Omental fat pad (tissue), 4 donors: ENCODE data around the gene DPP4. TPM values are rescaled to one million over a fixed set of nuclear protein-coding genes. Genes with fewer than 3 reads are reported as not detected.
A peak's percentile ranks its signal among the peaks of the same experiment; 100 is the strongest.

Experiments used
- ATAC-seq: fragments of 150-250 bp; one replicate; pipeline ENCODE4 v1.9.1; 2016; ENCODE audit warnings: mild to moderate bottlenecking, moderate library complexity; ENCODE audit not compliant: low FRiP score
- DNase-seq: peaks from one replicate; pipeline ENCODE4 v3.0.0-alpha.2; 2019; ENCODE audit warnings: low spot score
- total RNA-seq, 4 donors: library from RNA; depleted of rRNA; stranded (reverse); fragments of >200 nt; gene quantifications; one replicate each; pipeline ENCODE4 v1.1.0, GENCODE V29; 2016
- TF ChIP-seq, protein P1 (sequence below), 3 donors: fragments of 450-650 bp; IDR thresholded peaks; one replicate each; pipeline ENCODE4 v1.5.1; 2016 to 2017; ENCODE audit warnings: antibody characterized with exemption in 3 of 3, mild to moderate bottlenecking in 3 of 3, moderate library complexity in 2 of 3

Gene DPP4
- total RNA-seq, 4 donors from 2014 or later, result 11.7 to 105 (median 21.0) TPM

DNA sequence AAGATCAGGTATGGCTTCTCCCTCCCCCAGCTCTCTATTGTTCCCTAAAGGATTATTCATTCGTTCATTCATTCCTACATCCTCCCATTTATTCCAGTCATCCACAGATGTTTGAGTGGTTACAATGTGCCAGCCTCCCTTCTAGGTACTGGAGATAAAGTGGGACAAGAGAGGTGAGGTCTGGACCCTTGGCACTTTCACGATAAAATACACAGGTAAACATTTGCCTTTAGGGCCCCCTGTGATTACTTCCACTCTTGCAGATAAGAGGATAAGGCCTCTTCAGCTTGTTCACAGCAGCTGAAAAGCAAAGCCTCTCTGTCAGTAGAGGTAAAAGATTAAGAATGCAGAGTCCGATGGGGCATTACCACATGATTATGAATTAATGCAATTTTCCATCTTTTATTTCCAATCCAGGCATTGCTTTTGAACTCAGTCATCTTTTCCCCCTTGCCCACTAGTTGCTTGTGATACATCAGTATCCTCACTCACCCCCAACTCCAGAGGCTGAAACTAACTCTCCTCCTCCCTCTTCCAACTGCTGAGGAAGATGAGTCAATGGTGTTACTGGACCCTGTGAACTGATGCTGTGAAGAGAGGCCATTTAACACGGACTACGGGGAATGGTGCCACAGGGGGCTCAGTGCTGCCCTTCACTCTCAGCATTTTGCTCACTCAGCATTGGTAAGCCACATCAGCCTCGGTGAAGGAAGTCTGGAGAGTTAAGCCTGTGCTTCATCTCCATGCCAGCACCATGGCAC lies 1.1 kb upstream of the DPP4 start:
- DNase-seq, result no peak
- TF ChIP-seq, protein P1, sequence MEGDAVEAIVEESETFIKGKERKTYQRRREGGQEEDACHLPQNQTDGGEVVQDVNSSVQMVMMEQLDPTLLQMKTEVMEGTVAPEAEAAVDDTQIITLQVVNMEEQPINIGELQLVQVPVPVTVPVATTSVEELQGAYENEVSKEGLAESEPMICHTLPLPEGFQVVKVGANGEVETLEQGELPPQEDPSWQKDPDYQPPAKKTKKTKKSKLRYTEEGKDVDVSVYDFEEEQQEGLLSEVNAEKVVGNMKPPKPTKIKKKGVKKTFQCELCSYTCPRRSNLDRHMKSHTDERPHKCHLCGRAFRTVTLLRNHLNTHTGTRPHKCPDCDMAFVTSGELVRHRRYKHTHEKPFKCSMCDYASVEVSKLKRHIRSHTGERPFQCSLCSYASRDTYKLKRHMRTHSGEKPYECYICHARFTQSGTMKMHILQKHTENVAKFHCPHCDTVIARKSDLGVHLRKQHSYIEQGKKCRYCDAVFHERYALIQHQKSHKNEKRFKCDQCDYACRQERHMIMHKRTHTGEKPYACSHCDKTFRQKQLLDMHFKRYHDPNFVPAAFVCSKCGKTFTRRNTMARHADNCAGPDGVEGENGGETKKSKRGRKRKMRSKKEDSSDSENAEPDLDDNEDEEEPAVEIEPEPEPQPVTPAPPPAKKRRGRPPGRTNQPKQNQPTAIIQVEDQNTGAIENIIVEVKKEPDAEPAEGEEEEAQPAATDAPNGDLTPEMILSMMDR (IDR thresholded peaks at IDR 0.05), result no peak
- no peak for ATAC-seq

GRCh38 chr2:162074632-162074895 lies 549 bp upstream of the DPP4 start:
- DNase-seq (no peak), ATAC-seq (peak; percentile 1)
- TF ChIP-seq, protein P1 (IDR thresholded peaks at IDR 0.05), result no peak

DNA sequence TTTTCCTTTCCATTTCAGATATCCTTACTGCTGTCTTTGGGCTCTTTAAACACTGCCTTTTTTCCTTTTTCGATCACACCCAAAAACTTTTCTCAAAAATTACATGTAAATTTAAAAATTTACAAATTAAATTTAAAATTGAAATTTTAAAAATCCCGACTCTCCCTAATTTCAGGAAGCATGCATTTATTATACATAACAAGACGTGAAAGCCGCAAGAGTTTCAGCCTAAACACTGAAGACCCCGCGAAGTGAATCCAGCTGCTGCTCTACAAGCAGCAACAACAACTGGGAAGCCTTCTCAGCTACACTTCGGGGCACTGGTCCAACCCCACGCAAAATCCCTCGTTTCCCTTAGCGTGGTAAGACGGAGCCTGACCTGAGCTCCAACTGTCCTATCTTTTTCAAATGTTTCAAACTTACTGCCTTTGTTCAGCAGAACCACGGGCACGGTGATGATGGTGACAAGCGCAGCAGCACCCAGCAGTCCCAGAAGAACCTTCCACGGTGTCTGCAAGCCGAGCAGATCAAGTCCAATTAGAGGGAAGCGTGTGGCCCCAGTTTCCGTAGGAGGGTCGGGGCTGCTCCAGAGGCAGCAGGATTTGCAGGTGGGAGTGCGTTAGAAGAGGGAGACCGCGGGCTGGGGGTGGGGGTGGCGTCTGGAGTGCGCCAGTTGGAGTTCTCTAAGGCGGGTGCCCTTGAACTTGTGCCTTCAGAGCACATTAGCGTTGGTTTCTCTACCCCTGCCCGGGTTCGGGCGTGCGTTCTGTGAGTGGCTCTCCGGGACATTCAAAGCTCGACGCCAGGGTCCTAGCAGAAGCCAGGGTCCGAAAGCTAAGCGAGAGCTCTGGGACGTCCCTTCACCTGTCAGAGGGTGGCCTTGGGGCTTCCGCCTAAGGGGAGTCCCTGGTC lies 783 bp downstream of the DPP4 start:
- DNase-seq (no peak), ATAC-seq (peak; percentile 13)
- TF ChIP-seq, protein P1 (IDR thresholded peaks at IDR 0.05), result no peak

DNA sequence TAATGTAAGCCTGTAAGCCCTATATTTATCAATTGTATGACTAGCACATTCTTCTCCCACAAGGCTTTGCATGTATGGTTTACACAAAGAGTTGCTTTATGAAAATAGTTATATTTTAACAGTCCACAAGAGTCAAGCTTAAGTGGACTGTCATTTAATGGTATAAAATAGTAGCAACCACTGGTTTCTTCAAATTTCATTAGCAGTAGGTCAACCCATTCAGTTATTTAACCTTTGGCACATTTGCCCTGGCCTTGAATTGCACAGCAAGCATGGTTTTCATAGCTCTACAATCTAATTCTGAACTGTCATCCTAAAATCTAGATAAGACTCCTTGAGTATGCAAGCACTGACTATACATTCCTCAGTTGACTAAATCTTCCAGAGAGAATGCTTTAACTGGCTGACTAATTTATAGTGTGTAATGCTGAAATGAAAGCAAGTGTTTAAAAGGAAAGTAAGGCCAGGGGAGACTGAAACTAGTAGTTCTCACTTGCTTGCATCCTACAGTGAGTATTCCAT lies 1.8 kb downstream of the DPP4 start:
- TF ChIP-seq, protein P1 (IDR thresholded peaks at IDR 0.05), result no peak
- ATAC-seq (peak; percentile 53), DNase-seq (no peak)

- ATAC-seq (peak; percentile 11), DNase-seq (no peak)
- TF ChIP-seq, protein P1 (IDR thresholded peaks at IDR 0.05), result no peak
Observed at GRCh38 chr2:162071001-162071400, 3.0 kb downstream of the DPP4 start.

DNA sequence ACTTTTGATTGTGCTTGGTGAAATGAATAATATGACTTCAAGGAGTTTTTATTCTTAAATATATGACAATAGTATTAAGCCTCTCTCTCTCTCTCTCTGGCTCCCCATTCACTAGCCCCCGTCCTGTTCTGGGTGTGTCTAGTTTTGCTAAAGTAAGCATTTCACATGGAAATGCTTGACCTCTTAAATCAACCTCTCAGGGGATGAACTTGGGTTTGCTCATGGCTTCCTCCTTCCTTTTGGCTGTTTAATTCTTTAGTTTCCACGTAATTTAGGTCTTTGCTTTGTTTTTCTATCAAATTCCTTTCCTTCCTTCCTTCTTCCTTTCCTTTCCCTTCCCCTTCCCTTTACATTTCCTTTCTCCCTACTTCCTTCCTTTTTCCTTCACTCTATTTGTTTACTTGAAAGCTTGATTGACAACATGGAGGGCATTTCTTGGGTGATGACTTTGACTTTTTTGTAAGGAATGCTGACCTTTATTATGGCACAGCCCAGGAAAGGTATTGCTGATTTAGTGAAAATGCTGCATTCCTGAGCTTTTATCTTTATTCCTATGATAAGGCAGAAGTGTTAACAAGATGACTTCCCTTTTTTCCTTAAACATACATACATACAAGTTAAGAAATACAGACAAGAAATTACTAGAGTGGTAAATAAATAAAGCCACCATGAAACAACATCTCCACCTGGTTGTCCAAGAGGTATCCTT lies 3.6 kb downstream of the DPP4 start:
- TF ChIP-seq, protein P1 (IDR thresholded peaks at IDR 0.05), result no peak
- DNase-seq, result no peak
- no peak for ATAC-seq
